ENCODE data around the gene ZNFX1. TPM values are rescaled to one million over a fixed set of nuclear protein-coding genes. Genes with fewer than 3 reads are reported as not detected.

The ZNFX1 gene
- polyA plus RNA-seq, 1 of the 3 experiments (the other 2 are of a cell fraction) = 3.9 TPM

DNA sequence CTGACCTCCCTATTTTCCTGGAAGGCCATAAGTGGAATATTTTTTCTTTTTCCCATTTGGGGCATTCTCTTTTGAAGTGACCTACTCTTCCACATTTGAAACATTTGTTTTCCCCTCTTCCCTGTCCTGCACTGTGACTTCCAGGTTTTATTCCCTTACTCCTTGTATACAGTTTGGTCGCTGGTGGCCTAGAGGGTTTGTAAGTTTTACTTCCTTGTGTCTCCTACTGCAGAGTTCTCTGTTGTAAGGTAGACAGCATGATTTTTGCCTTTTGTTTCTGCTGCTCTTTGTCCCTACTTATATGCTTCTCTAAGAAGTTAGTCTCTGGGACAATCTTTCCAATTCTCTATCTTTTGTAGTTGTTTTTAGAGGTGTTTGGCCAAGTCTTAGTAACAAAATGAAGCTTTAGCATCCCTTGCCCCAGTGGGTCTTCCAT, 7.4 kb upstream of the ZNFX1 start:
- no peak for TF ChIP-seq RAD21 (IDR thresholded peaks at IDR 0.05; ENCODE audit: low read length)
- TF ChIP-seq, protein P1, sequence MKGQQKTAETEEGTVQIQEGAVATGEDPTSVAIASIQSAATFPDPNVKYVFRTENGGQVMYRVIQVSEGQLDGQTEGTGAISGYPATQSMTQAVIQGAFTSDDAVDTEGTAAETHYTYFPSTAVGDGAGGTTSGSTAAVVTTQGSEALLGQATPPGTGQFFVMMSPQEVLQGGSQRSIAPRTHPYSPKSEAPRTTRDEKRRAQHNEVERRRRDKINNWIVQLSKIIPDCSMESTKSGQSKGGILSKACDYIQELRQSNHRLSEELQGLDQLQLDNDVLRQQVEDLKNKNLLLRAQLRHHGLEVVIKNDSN (IDR thresholded peaks at IDR 0.05; ENCODE audit: borderline replicate concordance, low read depth) = no peak
- TF ChIP-seq NRF1 (IDR thresholded peaks at IDR 0.05; ENCODE audit: low read depth, low read length) = no peak
- no peak for TF ChIP-seq SIN3A (IDR thresholded peaks at IDR 0.05; ENCODE audit: borderline replicate concordance, low read depth, low read length)
- TF ChIP-seq CHD2 (IDR thresholded peaks at IDR 0.05; ENCODE audit: low read length, partially characterized antibody) = no peak
- no peak for TF ChIP-seq POLR2AphosphoS5 (IDR thresholded peaks at IDR 0.05; ENCODE audit: low read depth, low read length)
- TF ChIP-seq, protein P2, sequence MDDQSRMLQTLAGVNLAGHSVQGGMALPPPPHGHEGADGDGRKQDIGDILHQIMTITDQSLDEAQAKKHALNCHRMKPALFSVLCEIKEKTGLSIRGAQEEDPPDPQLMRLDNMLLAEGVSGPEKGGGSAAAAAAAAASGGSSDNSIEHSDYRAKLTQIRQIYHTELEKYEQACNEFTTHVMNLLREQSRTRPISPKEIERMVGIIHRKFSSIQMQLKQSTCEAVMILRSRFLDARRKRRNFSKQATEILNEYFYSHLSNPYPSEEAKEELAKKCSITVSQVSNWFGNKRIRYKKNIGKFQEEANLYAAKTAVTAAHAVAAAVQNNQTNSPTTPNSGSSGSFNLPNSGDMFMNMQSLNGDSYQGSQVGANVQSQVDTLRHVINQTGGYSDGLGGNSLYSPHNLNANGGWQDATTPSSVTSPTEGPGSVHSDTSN (IDR thresholded peaks at IDR 0.05) = no peak
- no peak for TF ChIP-seq TCF12 (IDR thresholded peaks at IDR 0.05)
- no peak for TF ChIP-seq ELF1 (IDR thresholded peaks at IDR 0.05)
- Histone ChIP-seq H3K9ac (no peak overlapping the region), H3K27ac (ENCODE audit: low read depth in 2 of 2, low read length in 1 of 2) (peak overlapping the region in 1 of 2 experiments; percentile 17; a peak in 1 of 4 replicates), H3K36me3 (replicated peaks in 1 of 2; ENCODE audit: control insufficient read depth in 1 of 2, insufficient read depth in 2 of 2, low read length in 1 of 2) (peaks cover 95 to 100% of the 10 kb centered on the region in 2 experiments), H3K79me2 (ENCODE audit: insufficient read depth) (peaks cover 80% of the 10 kb centered on the region), H4K20me1 (ENCODE audit: insufficient read depth) (peaks cover 100% of the 10 kb centered on the region), H3F3A (replicated peaks; ENCODE audit: insufficient read depth) (peaks cover 100% of the 10 kb centered on the region), H3K4me2 (peak overlapping the region; percentile 47; the same call in 1 of the 2 replicates), H3K27me3 (ENCODE audit: insufficient read depth) (no peaks in the 10 kb centered on the region), H3K9me3 (peaks cover 6% of the 10 kb centered on the region; the same call in 1 of the 2 replicates), H2AFZ (ENCODE audit: low read depth) (no peak overlapping the region), H3K9me2 (no peaks in the 10 kb centered on the region), H3K4me3 (ENCODE audit: low read depth in 2 of 2, low read length in 1 of 2) (no peak overlapping the region; a peak in 1 of 4 replicates), H3K4me1 (ENCODE audit: control insufficient read depth in 1 of 2, insufficient read depth in 2 of 2, low read depth in 1 of 2, low read length in 1 of 2) (peaks cover 8 to 15% of the 10 kb centered on the region in 2 experiments)
- WGBS (ENCODE audit: low lambda C conversion rate) = 80% methylated on average over 1 of the region's 1 CpG
- no peak for DNase-seq
- POLR2A ChIA-PET = no interaction called here
- CTCF ChIA-PET = no interaction called here

DNA sequence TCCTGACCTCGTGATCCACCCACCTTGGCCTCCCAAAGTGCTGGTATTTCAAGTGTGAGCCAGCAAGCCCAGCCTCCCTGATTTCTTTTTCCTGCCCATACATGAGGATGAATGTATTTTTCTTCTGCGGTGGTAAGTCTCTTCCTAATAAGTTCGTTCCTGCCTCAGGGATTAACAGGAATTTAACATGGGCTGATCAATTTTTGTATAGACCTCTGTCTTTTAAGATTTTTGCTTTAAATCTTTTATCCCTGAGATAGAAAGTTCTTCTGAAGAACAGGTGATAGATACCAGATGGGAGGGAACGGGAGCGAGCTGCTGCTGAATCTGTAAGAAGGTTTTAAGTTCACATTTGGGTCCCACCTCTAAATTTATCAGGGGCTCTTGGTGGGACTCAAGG, 7.0 kb upstream of the ZNFX1 start:
- peaks cover 9 to 15% of the 10 kb centered on the region in 2 experiments for H3K4me1 ChIP-seq (ENCODE audit: control insufficient read depth in 1 of 2, insufficient read depth in 2 of 2, low read depth in 1 of 2, low read length in 1 of 2)
- H3K9ac ChIP-seq = no peak overlapping the region
- H2AFZ ChIP-seq (ENCODE audit: low read depth) = no peak overlapping the region
- TF ChIP-seq FOXM1 (IDR thresholded peaks at IDR 0.05; ENCODE audit: low read depth) = no peak
- TF ChIP-seq, protein P3, sequence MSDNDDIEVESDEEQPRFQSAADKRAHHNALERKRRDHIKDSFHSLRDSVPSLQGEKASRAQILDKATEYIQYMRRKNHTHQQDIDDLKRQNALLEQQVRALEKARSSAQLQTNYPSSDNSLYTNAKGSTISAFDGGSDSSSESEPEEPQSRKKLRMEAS (IDR thresholded peaks at IDR 0.05; ENCODE audit: low read depth) = no peak
- no peak for TF ChIP-seq FOXJ3 (CRISPR knock-in tag; IDR thresholded peaks at IDR 0.05)
- TF ChIP-seq GATA2 (CRISPR knock-in tag; IDR thresholded peaks at IDR 0.05) = no peak
- CTCF ChIA-PET = no interaction called here
- peaks cover 97 to 100% of the 10 kb centered on the region in 2 experiments for H3K36me3 ChIP-seq (replicated peaks in 1 of 2; ENCODE audit: control insufficient read depth in 1 of 2, insufficient read depth in 2 of 2, low read length in 1 of 2)
- H3K27ac ChIP-seq (ENCODE audit: low read depth in 2 of 2, low read length in 1 of 2) = 0 out of 4 replicates have a peak overlapping the region, but pooled peaks of 1 of the 2 experiments have one; percentile 17
- POLR2A ChIA-PET = no interaction called here
- H3K4me3 ChIP-seq (ENCODE audit: low read depth in 2 of 2, low read length in 1 of 2) = peak overlapping the region in 1 of 2 experiments; percentile 10; a peak in 1 of 4 replicates
- H3F3A ChIP-seq (replicated peaks; ENCODE audit: insufficient read depth) = peaks cover 100% of the 10 kb centered on the region
- H4K20me1 ChIP-seq (ENCODE audit: insufficient read depth) = peaks cover 100% of the 10 kb centered on the region
- H3K27me3 ChIP-seq (ENCODE audit: insufficient read depth) = no peaks in the 10 kb centered on the region
- no peaks in the 10 kb centered on the region for H3K9me2 ChIP-seq
- peaks cover 84% of the 10 kb centered on the region for H3K79me2 ChIP-seq (ENCODE audit: insufficient read depth)
- H3K9me3 ChIP-seq = peaks cover 10% of the 10 kb centered on the region; the same call in 1 of the 2 replicates
- no peak for DNase-seq
- H3K4me2 ChIP-seq = peak overlapping the region; percentile 47; the same call in 1 of the 2 replicates
- 90% methylated on average over 5 of the region's 5 CpGs for WGBS (ENCODE audit: low lambda C conversion rate)
